SK-N-SH treated with all-trans-retinoic acid at 6 μM for 48 hours (cell line): ENCODE data around the gene UBE2N.

Experiments used
- ATAC-seq: fragments of 200-7000 bp; cut with Tn5 transposase; 3 replicates; pipeline ENCODE4 v1.9.1; 2020; ENCODE audit warnings: mild to moderate bottlenecking, moderate library complexity
- ARNTL ChIP-seq: fragments of 450-650 bp; formaldehyde crosslinking; IDR thresholded peaks from 2 replicates; pipeline ENCODE4 v1.5.0; 2020; ENCODE audit warnings: low read depth, mild to moderate bottlenecking, moderate library complexity, borderline replicate concordance
- BACH2 ChIP-seq: fragments of 250-450 bp; sonication (Bioruptor Pico); IDR thresholded peaks from 2 replicates; pipeline ENCODE4 v1.9.0; 2021; ENCODE audit warnings: mild to moderate bottlenecking, borderline replicate concordance
- CREB5 ChIP-seq: fragments of 250-450 bp; sonication (Bioruptor Pico); IDR thresholded peaks from 2 replicates; pipeline ENCODE4 v1.5.1; 2020; ENCODE audit warnings: low read depth, mild to moderate bottlenecking, moderate library complexity
- CSDC2 ChIP-seq: fragments of 250-450 bp; sonication (Bioruptor Pico); IDR thresholded peaks from 2 replicates; pipeline ENCODE4 v1.5.0; 2020; ENCODE audit warnings: mild to moderate bottlenecking, moderate library complexity
- ESRRG ChIP-seq: fragments of 250-450 bp; sonication (Bioruptor Pico); IDR thresholded peaks from 2 replicates; pipeline ENCODE4 v1.6.1; 2021; ENCODE audit warnings: mild to moderate bottlenecking
- ISL1 ChIP-seq: fragments of 250-450 bp; sonication (Bioruptor Pico); IDR thresholded peaks from 2 replicates; pipeline ENCODE4 v2.1.2; 2022; ENCODE audit warnings: mild to moderate bottlenecking, moderate library complexity
- OSR1 ChIP-seq: fragments of 250-450 bp; sonication (Bioruptor Pico); IDR thresholded peaks from 2 replicates; pipeline ENCODE4 v1.8.0; 2022; ENCODE audit warnings: moderate library complexity, mild to moderate bottlenecking, inconsistent platforms
- PATZ1 ChIP-seq: fragments of 250-450 bp; sonication (Bioruptor Pico); IDR thresholded peaks from 2 replicates; pipeline ENCODE4 v1.8.0; 2020; ENCODE audit warnings: mild to moderate bottlenecking, moderate library complexity, borderline replicate concordance
- POU6F1 ChIP-seq: fragments of 250-450 bp; sonication (Bioruptor Pico); IDR thresholded peaks from 2 replicates; pipeline ENCODE4 v1.8.0; 2021; ENCODE audit warnings: low read depth, mild to moderate bottlenecking, moderate library complexity, borderline replicate concordance
- PPARA ChIP-seq: fragments of 250-450 bp; sonication (Bioruptor Pico); IDR thresholded peaks from 2 replicates; pipeline ENCODE4 v1.5.0; 2020; ENCODE audit warnings: mild to moderate bottlenecking, borderline replicate concordance
- SNAI2 ChIP-seq: fragments of 250-450 bp; sonication (Bioruptor Pico); IDR thresholded peaks from 2 replicates; pipeline ENCODE4 v1.5.0; 2020; ENCODE audit warnings: mild to moderate bottlenecking, moderate library complexity
- TCF4 ChIP-seq: fragments of 250-450 bp; sonication (Bioruptor Pico); IDR thresholded peaks from 2 replicates; pipeline ENCODE4 v1.8.0; 2021; ENCODE audit warnings: mild to moderate bottlenecking, moderate library complexity, borderline replicate concordance
- TOX ChIP-seq: fragments of 250-450 bp; sonication (Bioruptor Pico); IDR thresholded peaks from 2 replicates; pipeline ENCODE4 v1.8.0; 2021; ENCODE audit warnings: mild to moderate bottlenecking, moderate library complexity, borderline replicate concordance
- TSHZ2 ChIP-seq: fragments of 250-450 bp; sonication (Bioruptor Pico); IDR thresholded peaks from 2 replicates; pipeline ENCODE4 v1.5.0; 2020; ENCODE audit warnings: mild to moderate bottlenecking, moderate library complexity
- ZC3H10 ChIP-seq: fragments of 250-450 bp; sonication (Bioruptor Pico); IDR thresholded peaks from 2 replicates; pipeline ENCODE4 v1.5.1; 2021; ENCODE audit warnings: mild to moderate bottlenecking, moderate library complexity
- ZFP3 ChIP-seq: fragments of 250-450 bp; sonication (Bioruptor Pico); IDR thresholded peaks from 2 replicates; pipeline ENCODE4 v1.5.0; 2020; ENCODE audit warnings: mild to moderate bottlenecking, moderate library complexity
- ZFP30 ChIP-seq: fragments of 450-650 bp; formaldehyde crosslinking; IDR thresholded peaks from 2 replicates; pipeline ENCODE4 v1.5.0; 2022; ENCODE audit warnings: mild to moderate bottlenecking, moderate library complexity
- ZNF565 ChIP-seq: fragments of 450-650 bp; formaldehyde crosslinking; conservative IDR thresholded peaks from 2 replicates; pipeline ENCODE4 v1.5.0; 2020; ENCODE audit warnings: low read depth, mild to moderate bottlenecking, moderate library complexity
- ZNF70 ChIP-seq: fragments of 450-650 bp; formaldehyde crosslinking; IDR thresholded peaks from 2 replicates; pipeline ENCODE4 v1.5.0; 2020; ENCODE audit warnings: mild to moderate bottlenecking, moderate library complexity
- ZNF8 ChIP-seq: fragments of 450-650 bp; formaldehyde crosslinking; IDR thresholded peaks from 2 replicates; pipeline ENCODE4 v1.5.0; 2020; ENCODE audit warnings: mild to moderate bottlenecking, moderate library complexity
- TF ChIP-seq, protein P1 (sequence below): fragments of 250-450 bp; sonication (Bioruptor Pico); IDR thresholded peaks from 2 replicates; pipeline ENCODE4 v1.5.1; 2021; ENCODE audit warnings: mild to moderate bottlenecking, moderate library complexity

Gene UBE2N

DNA sequence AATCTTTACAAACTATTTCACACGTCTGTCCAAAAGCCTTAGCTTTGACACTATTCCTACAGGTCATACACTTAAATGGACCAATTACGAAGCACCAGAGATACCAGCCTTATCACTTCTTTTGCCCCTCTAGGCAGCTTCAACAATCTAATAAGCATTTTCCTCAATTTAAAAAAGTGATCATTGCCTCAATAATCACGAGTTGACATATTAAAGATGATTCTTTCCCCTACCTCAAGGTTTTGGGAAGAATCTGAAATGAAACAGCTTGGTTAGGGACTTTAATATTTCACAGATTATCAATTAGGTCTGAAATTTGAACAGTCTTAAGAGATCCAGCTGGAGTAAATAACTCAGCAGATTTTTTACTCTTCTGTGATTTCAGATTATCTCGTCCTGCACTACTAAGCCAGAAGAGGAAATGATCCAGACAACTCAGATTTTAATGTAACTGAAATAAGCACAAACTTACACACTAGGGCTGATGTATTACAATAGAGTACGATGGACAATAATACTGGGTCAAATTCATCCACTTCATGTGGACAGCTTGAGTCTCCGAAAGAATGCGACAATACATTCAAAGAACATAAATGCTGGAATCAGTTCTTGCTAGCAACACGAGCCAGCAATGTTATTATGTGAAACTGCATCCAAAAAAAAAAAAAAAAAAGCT lies 15.9 kb downstream of the UBE2N start:
- no peak for ATAC-seq
- TF ChIP-seq ZFP30 (CRISPR knock-in tag) (no peak), TSHZ2 (CRISPR knock-in tag) (no peak), ZFP3 (CRISPR knock-in tag) (no peak), SNAI2 (CRISPR knock-in tag) (no peak), ZNF565 (CRISPR knock-in tag) (no peak), ZC3H10 (CRISPR knock-in tag) (no peak), ESRRG (no peak), CREB5 (CRISPR knock-in tag) (no peak), BACH2 (no peak), OSR1 (CRISPR knock-in tag) (no peak), ZNF70 (CRISPR knock-in tag) (no peak), POU6F1 (CRISPR knock-in tag) (no peak), PATZ1 (CRISPR knock-in tag) (no peak), PPARA (CRISPR knock-in tag) (no peak), CSDC2 (CRISPR knock-in tag) (no peak), ARNTL (CRISPR knock-in tag) (no peak), ISL1 (CRISPR knock-in tag) (no peak), ZNF8 (no peak), TOX (CRISPR knock-in tag) (no peak)
- TF ChIP-seq, protein P1, sequence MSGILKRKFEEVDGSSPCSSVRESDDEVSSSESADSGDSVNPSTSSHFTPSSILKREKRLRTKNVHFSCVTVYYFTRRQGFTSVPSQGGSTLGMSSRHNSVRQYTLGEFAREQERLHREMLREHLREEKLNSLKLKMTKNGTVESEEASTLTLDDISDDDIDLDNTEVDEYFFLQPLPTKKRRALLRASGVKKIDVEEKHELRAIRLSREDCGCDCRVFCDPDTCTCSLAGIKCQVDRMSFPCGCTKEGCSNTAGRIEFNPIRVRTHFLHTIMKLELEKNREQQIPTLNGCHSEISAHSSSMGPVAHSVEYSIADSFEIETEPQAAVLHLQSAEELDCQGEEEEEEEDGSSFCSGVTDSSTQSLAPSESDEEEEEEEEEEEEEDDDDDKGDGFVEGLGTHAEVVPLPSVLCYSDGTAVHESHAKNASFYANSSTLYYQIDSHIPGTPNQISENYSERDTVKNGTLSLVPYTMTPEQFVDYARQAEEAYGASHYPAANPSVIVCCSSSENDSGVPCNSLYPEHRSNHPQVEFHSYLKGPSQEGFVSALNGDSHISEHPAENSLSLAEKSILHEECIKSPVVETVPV (CRISPR knock-in tag): no peak

GRCh38 chr12:93422050-93422449 lies 19.7 kb downstream of the UBE2N start:
- ATAC-seq: no peak
- no peak for TF ChIP-seq TOX (CRISPR knock-in tag)
- no peak for TF ChIP-seq CREB5 (CRISPR knock-in tag)
- TF ChIP-seq PPARA (CRISPR knock-in tag): no peak
- TF ChIP-seq ARNTL (CRISPR knock-in tag): no peak
- no peak for TF ChIP-seq PATZ1 (CRISPR knock-in tag)
- no peak for TF ChIP-seq ZFP3 (CRISPR knock-in tag)
- TF ChIP-seq ZNF8: no peak
- TF ChIP-seq, protein P1 (CRISPR knock-in tag): no peak
- TF ChIP-seq ZC3H10 (CRISPR knock-in tag): no peak
- no peak for TF ChIP-seq ESRRG
- no peak for TF ChIP-seq TCF4 (CRISPR knock-in tag)
- TF ChIP-seq ISL1 (CRISPR knock-in tag): no peak
- TF ChIP-seq TSHZ2 (CRISPR knock-in tag): no peak
